ENCODE data around the gene SLC40A1.

The SLC40A1 gene

GRCh38 chr2:189549449-189549832, 31.1 kb downstream of the SLC40A1 start:
- H3K27me3 Mint-ChIP-seq (ENCODE audit: low read depth): no peaks in the 10 kb centered on the region
- no peak overlapping the region for H3K4me3 Mint-ChIP-seq
- no peaks in the 10 kb centered on the region for H3K36me3 Mint-ChIP-seq (ENCODE audit: low read depth)
- no peak for DNase-seq (ENCODE audit: low spot score)
- no peak overlapping the region for H3K27ac Mint-ChIP-seq
- no peaks in the 10 kb centered on the region for H3K9me3 Mint-ChIP-seq
- H3K4me1 Mint-ChIP-seq (ENCODE audit: low read depth): no peaks in the 10 kb centered on the region

DNA sequence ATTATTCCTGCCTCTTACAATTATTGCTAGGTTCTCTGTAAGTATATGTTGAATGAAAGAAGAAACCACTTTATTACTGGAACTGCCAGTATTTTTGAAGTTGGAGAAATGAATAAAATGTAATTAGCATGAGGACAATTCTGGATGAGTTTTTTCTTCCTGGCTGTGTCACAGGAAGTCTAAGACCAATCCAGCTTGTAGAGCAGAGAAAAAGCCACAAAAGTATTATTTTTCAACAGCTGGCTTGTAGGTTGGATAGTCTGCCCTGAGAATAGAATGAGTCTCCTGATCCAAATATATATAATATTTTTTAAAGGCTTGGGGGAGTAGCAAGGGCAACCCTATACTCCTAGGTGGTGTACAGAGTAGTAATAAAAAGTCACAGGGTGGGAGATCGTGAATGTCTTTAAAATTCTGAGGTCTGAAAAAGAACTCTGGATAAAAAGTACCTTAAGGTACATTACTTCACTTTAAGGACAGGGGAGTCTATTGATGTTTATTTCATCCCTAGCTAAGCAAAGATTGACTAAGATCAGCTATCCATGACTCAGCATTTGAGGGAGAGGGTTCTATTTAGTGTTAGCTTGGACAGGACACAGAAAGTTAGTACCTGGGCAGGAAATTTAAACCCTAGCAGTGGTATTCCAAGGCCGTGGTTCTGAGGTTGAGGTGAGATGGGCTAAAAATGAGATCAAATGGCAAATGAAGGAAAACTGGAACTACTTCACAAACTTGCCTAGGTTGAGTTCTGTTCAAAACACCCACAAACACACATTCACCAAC, 31.7 kb downstream of the SLC40A1 start:
- DNase-seq (ENCODE audit: low spot score): no peak

GRCh38 chr2:189545418-189545817, 35.2 kb downstream of the SLC40A1 start:
- Mint-ChIP-seq H3K27me3 (ENCODE audit: low read depth) (no peaks in the 10 kb centered on the region), H3K4me3 (no peak overlapping the region), H3K9me3 (no peaks in the 10 kb centered on the region), H3K4me1 (ENCODE audit: low read depth) (no peaks in the 10 kb centered on the region), H3K27ac (no peak overlapping the region), H3K36me3 (ENCODE audit: low read depth) (no peaks in the 10 kb centered on the region)
- DNase-seq (ENCODE audit: low spot score): no peak

More for the DNA sequence above, 31.7 kb downstream of the SLC40A1 start:
- no peaks in the 10 kb centered on the region for H3K36me3 Mint-ChIP-seq (ENCODE audit: low read depth)
- no peak overlapping the region for H3K27ac Mint-ChIP-seq
- no peaks in the 10 kb centered on the region for H3K4me1 Mint-ChIP-seq (ENCODE audit: low read depth)
- H3K27me3 Mint-ChIP-seq (ENCODE audit: low read depth): no peaks in the 10 kb centered on the region
- H3K9me3 Mint-ChIP-seq: no peaks in the 10 kb centered on the region
- no peak overlapping the region for H3K4me3 Mint-ChIP-seq

DNA sequence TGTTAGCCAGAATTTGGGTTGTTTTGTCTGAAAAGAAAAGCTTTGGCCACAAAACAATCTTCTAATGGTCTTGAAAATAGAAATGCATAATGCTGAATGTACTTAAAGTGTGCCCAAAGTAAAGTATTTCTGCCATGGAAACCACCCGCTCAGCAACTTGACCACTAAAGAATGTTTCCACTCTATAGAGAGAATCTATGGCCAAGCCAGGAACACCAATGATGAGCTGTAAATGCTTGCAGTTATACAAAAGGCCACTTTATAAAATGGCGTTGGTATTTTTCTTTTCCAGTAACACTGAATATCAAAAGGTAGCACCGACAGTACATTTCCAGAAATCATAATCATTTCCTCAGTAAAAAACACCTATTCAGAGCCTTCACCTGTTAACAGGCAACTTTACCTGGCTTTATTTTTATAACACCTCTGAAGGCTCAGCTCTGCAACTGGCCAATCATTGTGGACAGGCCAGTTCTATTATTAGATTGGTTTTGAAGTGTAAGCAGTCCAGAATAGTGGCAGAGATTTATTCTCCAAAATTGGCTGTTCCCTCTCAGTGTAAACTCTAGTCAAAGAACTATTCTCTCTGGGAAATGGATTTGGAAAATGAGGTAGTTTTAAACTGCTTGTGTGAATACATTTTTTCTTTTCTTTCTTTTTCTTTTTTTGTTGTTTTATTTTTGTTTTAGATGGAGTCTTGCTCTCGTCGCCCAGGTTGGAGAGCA, 36.1 kb downstream of the SLC40A1 start:
- Mint-ChIP-seq H3K4me1 (ENCODE audit: low read depth) (no peaks in the 10 kb centered on the region), H3K36me3 (ENCODE audit: low read depth) (no peaks in the 10 kb centered on the region), H3K27me3 (ENCODE audit: low read depth) (no peaks in the 10 kb centered on the region), H3K4me3 (no peak overlapping the region), H3K27ac (no peak overlapping the region), H3K9me3 (no peaks in the 10 kb centered on the region)
- no peak for DNase-seq (ENCODE audit: low spot score)

DNA sequence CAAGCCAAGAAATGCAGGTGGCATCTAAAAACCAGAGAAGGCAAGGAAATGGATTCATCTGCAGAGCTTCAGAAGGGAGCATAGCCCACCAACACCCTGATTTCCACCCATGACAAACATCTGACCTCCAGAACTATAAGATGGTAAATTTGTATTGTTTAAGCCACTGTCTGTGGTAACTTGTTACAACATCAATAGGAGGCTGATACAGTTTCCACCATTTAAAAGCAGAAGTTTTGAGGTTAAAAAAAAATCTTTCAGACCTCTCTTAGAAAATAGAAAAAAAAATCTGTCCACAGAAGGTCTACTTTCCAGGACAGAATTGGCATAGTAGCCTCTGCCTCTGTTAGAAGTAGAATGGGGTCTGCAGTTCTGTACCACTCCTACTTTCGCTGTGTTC, 37.2 kb downstream of the SLC40A1 start:
- Mint-ChIP-seq H3K36me3 (ENCODE audit: low read depth) (no peaks in the 10 kb centered on the region), H3K27ac (no peak overlapping the region), H3K9me3 (no peaks in the 10 kb centered on the region), H3K27me3 (ENCODE audit: low read depth) (peaks cover 1% of the 10 kb centered on the region), H3K4me1 (ENCODE audit: low read depth) (no peaks in the 10 kb centered on the region), H3K4me3 (no peak overlapping the region)
- DNase-seq (ENCODE audit: low spot score): no peak

DNA sequence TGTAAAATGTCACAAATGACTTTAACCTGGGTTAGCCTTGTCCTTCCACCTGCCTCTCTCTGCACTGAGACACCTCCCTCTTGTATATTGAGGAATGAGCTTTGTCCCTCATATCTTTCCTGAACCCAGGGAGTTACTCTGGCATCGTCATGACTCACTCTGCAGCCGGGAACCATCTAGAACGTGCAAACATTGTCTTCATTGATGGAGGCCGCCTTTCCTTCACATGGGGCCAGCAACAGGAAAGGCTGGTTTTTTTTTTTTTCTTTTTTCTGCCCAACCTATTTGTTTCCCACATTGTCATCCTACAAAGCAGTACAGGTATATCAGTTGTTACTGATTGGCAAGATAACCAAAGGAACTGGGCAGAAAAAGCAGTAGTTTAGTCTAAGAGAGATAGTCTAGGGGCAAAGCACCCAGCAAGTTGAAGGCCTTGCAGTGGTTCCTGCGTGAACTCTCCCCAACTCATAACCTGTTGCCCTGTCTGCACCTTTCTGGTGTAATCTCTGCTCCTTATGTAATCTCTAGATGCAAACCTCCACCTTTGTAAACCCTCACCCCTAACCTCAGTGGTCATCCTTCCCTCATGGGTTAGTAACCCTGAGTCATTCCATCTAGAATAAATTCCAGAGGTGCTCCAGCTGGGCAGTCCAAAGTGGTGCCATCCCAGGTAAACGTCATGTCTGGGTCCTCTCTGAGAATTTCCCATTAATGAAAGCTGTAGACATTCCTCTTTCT, 38.3 kb downstream of the SLC40A1 start:
- Mint-ChIP-seq H3K36me3 (ENCODE audit: low read depth) (no peaks in the 10 kb centered on the region), H3K27me3 (ENCODE audit: low read depth) (peaks cover 6% of the 10 kb centered on the region), H3K4me3 (no peak overlapping the region), H3K4me1 (ENCODE audit: low read depth) (no peaks in the 10 kb centered on the region), H3K9me3 (no peaks in the 10 kb centered on the region), H3K27ac (no peak overlapping the region)
- no peak for DNase-seq (ENCODE audit: low spot score)

DNA sequence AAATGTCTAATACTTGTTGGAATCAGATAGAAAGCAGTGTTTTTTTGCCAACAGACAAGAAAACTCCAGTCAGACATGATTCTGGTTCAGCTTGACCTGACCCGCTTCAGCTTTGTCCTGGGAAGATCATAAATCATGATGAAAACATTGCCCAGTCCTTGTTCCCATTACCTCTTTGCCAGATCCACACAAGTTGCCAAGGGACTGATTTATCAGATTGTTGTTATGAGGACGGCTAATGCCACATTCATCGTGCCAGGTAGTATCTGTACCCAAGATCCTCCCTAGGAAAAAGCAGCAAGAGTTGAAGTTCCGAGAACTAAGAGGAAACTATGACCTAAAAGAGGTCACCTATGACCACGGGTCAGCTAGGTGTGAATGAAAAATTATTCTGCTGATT, 39.0 kb downstream of the SLC40A1 start:
- DNase-seq (ENCODE audit: low spot score): no peak
- Mint-ChIP-seq H3K4me3 (no peak overlapping the region), H3K27ac (no peak overlapping the region), H3K27me3 (ENCODE audit: low read depth) (peaks cover 6% of the 10 kb centered on the region), H3K4me1 (ENCODE audit: low read depth) (no peaks in the 10 kb centered on the region), H3K36me3 (ENCODE audit: low read depth) (no peaks in the 10 kb centered on the region), H3K9me3 (no peaks in the 10 kb centered on the region)

DNA sequence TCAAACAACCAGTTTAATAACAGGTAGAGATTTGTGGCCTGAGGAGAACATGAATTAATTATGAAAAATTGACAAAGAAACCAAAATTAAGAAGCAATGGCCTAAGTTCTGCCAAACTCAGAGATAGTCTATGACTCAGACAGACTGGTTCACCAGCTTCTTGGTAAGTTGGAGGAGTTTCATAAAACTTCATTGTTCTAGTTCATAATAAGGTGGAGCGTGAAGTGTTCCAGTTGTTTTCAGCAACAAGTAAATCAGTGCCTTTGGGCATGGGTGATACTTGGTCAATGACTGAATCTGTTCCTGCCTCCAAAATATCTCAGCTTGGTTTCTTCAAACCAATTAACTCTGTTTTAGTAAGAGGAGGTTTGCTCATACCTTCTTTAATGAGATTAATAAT, 40.0 kb downstream of the SLC40A1 start:
- no peak for DNase-seq (ENCODE audit: low spot score)
- no peaks in the 10 kb centered on the region for H3K9me3 Mint-ChIP-seq
- H3K4me3 Mint-ChIP-seq: no peak overlapping the region
- H3K27me3 Mint-ChIP-seq (ENCODE audit: low read depth): peaks cover 12% of the 10 kb centered on the region
- no peak overlapping the region for H3K27ac Mint-ChIP-seq
- no peaks in the 10 kb centered on the region for H3K36me3 Mint-ChIP-seq (ENCODE audit: low read depth)
- no peaks in the 10 kb centered on the region for H3K4me1 Mint-ChIP-seq (ENCODE audit: low read depth)

GRCh38 chr2:189538402-189538801, 42.2 kb downstream of the SLC40A1 start:
- no peak overlapping the region for H3K4me3 Mint-ChIP-seq
- H3K36me3 Mint-ChIP-seq (ENCODE audit: low read depth): no peaks in the 10 kb centered on the region
- peaks cover 12% of the 10 kb centered on the region for H3K27me3 Mint-ChIP-seq (ENCODE audit: low read depth)

GRCh38 chr2:189536830-189537229, 43.8 kb downstream of the SLC40A1 start:
- Mint-ChIP-seq H3K4me1 (ENCODE audit: low read depth) (no peaks in the 10 kb centered on the region), H3K4me3 (no peak overlapping the region), H3K27me3 (ENCODE audit: low read depth) (peaks cover 12% of the 10 kb centered on the region), H3K27ac (no peak overlapping the region), H3K36me3 (ENCODE audit: low read depth) (no peaks in the 10 kb centered on the region), H3K9me3 (no peaks in the 10 kb centered on the region)
- no peak for DNase-seq (ENCODE audit: low spot score)

More at GRCh38 chr2:189538402-189538801, 42.2 kb downstream of the SLC40A1 start:
- Mint-ChIP-seq H3K4me1 (ENCODE audit: low read depth) (no peaks in the 10 kb centered on the region), H3K27ac (no peak overlapping the region), H3K9me3 (no peaks in the 10 kb centered on the region)
- no peak for DNase-seq (ENCODE audit: low spot score)

- no peak for DNase-seq (ENCODE audit: low spot score)
- no peak overlapping the region for H3K27ac Mint-ChIP-seq
- H3K27me3 Mint-ChIP-seq (ENCODE audit: low read depth): peaks cover 16% of the 10 kb centered on the region
- H3K36me3 Mint-ChIP-seq (ENCODE audit: low read depth): no peaks in the 10 kb centered on the region
- H3K4me1 Mint-ChIP-seq (ENCODE audit: low read depth): no peaks in the 10 kb centered on the region
- H3K4me3 Mint-ChIP-seq: no peak overlapping the region
- H3K9me3 Mint-ChIP-seq: no peaks in the 10 kb centered on the region
Measured at GRCh38 chr2:189534854-189535832, 45.4 kb downstream of the SLC40A1 start.

DNA sequence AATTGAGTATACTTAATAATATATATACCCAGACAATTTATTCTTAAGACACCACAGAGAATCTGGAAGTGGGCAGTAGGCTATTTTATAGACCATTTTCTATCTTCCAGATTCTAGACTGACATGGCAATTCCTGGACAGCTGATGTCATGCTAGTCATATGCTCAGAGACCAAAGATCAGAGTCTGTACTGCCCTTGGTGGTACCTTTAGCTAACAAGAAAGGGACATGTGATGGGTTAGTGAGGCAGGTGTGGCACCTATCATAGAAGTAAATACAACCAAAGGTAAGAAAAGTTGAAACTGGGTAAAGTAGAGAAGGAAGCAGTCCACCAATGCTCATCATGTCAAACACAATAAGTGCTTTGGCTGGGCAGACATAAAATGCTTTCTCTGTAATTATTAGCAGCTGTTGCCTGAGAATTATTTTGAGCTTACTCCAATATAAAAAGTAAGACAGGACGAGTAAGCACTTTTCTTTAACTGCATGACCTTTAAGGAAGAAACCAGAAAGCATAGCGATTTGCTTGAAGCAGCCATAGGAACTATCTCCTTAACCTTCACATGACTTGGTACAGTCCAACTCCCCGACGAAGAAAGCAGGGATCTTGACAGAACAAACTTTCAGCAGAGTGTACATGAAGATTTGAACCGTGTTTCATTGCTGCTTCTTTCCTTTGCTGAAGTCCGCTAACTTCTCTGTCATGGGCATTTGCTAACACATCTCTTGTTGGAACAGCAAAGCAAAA, 47.1 kb downstream of the SLC40A1 start:
- H3K4me1 Mint-ChIP-seq (ENCODE audit: low read depth): no peaks in the 10 kb centered on the region
- no peaks in the 10 kb centered on the region for H3K9me3 Mint-ChIP-seq
- H3K4me3 Mint-ChIP-seq: no peak overlapping the region
- peaks cover 18% of the 10 kb centered on the region for H3K27me3 Mint-ChIP-seq (ENCODE audit: low read depth)
- no peaks in the 10 kb centered on the region for H3K36me3 Mint-ChIP-seq (ENCODE audit: low read depth)
- H3K27ac Mint-ChIP-seq: no peak overlapping the region
- DNase-seq (ENCODE audit: low spot score): no peak
